PC-9 (cell line): ENCODE results near the gene CARD11. TPM values are rescaled to one million over a fixed set of nuclear protein-coding genes. Genes with fewer than 3 reads are reported as not detected.

Source experiments
- BruUV-seq: library from RNA; stranded (reverse); fragments of 400-500 nt; replicated peaks from 2 replicates; lab custom pipeline; 2021; lab: Mats Ljungman, UMichigan
- CTCF ChIA-PET: fragments of 300-600 bp; sonication (Branson Sonifier 250); formaldehyde crosslinking; loops from one replicate; lab custom pipeline; 2022; ENCODE audit warnings: antibody characterized with exemption; lab: Charles Lee
- POLR2A ChIA-PET: fragments of 300-600 bp; sonication (Branson Sonifier 250); formaldehyde crosslinking; loops from one replicate; lab custom pipeline; 2022; ENCODE audit warnings: antibody characterized with exemption; ENCODE audit not compliant: unreplicated experiment; lab: Charles Lee
- DNase-seq, 2 experiments: peaks; one replicate each; pipeline versions ENCODE4 v3.0.0 to v3.0.0-alpha.2; 2015 to 2022; ENCODE audit warnings: mixed read lengths in 1 of 2
- H2AFZ ChIP-seq: fragments of 200-600 bp; sonication (generic); 2 replicates; pipeline ENCODE4 v1.8.1; 2017; ENCODE audit warnings: antibody characterized with exemption
- H3F3A ChIP-seq: fragments of 200-600 bp; sonication (generic); 2 replicates; pipeline ENCODE4 v1.8.1; 2017; ENCODE audit warnings: antibody characterized with exemption, mild to moderate bottlenecking, low read depth; ENCODE audit not compliant: insufficient read depth
- H3K27ac ChIP-seq: fragments of 200-600 bp; sonication (generic); 2 replicates; pipeline ENCODE4 v1.6.1; 2016; ENCODE audit warnings: mixed run types
- H3K27me3 ChIP-seq: fragments of 200-600 bp; sonication (generic); 2 replicates; pipeline ENCODE4 v1.6.1; 2016; ENCODE audit warnings: low read depth, mixed run types; ENCODE audit not compliant: insufficient read depth
- H3K36me3 ChIP-seq: fragments of 200-600 bp; sonication (generic); 2 replicates; pipeline ENCODE4 v1.6.1; 2016; ENCODE audit warnings: low read depth, mixed run types
- H3K4me1 ChIP-seq: fragments of 200-600 bp; sonication (generic); replicated peaks from 2 replicates; pipeline ENCODE4 v1.6.1; 2016; ENCODE audit warnings: mixed run types; ENCODE audit not compliant: insufficient read depth
- H3K4me2 ChIP-seq: fragments of 200-600 bp; sonication (generic); 2 replicates; pipeline ENCODE4 v1.6.1; 2017; ENCODE audit warnings: mixed run types
- H3K4me3 ChIP-seq: fragments of 200-600 bp; sonication (generic); 2 replicates; pipeline ENCODE4 v1.6.1; 2016; ENCODE audit warnings: mixed run types
- H3K79me2 ChIP-seq: fragments of 200-600 bp; sonication (generic); 2 replicates; pipeline ENCODE4 v1.6.1; 2017; ENCODE audit warnings: low read depth, mixed run types
- H3K9me2 ChIP-seq: fragments of 200-600 bp; sonication (generic); 2 replicates; pipeline ENCODE4 v1.8.1; 2017; ENCODE audit warnings: mild to moderate bottlenecking; ENCODE audit not compliant: insufficient read depth
- H3K9me3 ChIP-seq: fragments of 200-600 bp; sonication (generic); 2 replicates; pipeline ENCODE4 v1.8.1; 2016; ENCODE audit warnings: low read depth; ENCODE audit not compliant: insufficient read depth
- H4K20me1 ChIP-seq: fragments of 200-600 bp; sonication (generic); 2 replicates; pipeline ENCODE4 v1.8.1; 2017; ENCODE audit not compliant: insufficient read depth
- CTCF ChIP-seq: fragments of 200-600 bp; sonication (generic); conservative IDR thresholded peaks from 2 replicates; pipeline ENCODE4 v1.6.1; 2017; ENCODE audit warnings: mixed run types, antibody characterized with exemption, mild to moderate bottlenecking, moderate library complexity
- EZH2 ChIP-seq: fragments of 200-600 bp; sonication (generic); IDR thresholded peaks from 2 replicates; pipeline ENCODE4 v1.8.0; 2017; ENCODE audit warnings: antibody characterized with exemption, low read depth
- intact Hi-C: fragments of 100-400 bp; cut with micrococcal nuclease; formaldehyde crosslinking; loops from one replicate; pipeline ENCODE4 v1.10.0; 2022; ENCODE audit not compliant: unreplicated experiment
- total RNA-seq: library from RNA; stranded (reverse); gene quantifications from 2 replicates; pipeline ENCODE4 v1.2.3, GENCODE V29; 2021

CARD11 gene
- total RNA-seq, 1 experiment from 2014 or later = 62.6 TPM

GRCh38 chr7:2866601-2867000 lies 177.1 kb downstream of the CARD11 start:
- peaks cover 26% of the 10 kb centered on the region for H3F3A ChIP-seq
- H3K4me1 ChIP-seq = peaks cover 28% of the 10 kb centered on the region
- no peak overlapping the region for H3K27ac ChIP-seq
- BruUV-seq = no TSS peak
- CTCF ChIA-PET = no interaction called here
- POLR2A ChIA-PET = interaction anchor here (0.6 kb wide), 1 partner anchor 456 kb away, joined by 3 read pairs; no protein-coding TSS in a partner anchor
- no peaks in the 10 kb centered on the region for H3K9me3 ChIP-seq
- H3K4me3 ChIP-seq = no peak overlapping the region
- no peaks in the 10 kb centered on the region for H3K27me3 ChIP-seq
- H3K9me2 ChIP-seq = no peaks in the 10 kb centered on the region
- no peak overlapping the region for H2AFZ ChIP-seq
- intact Hi-C loops = no loop called here
- H3K36me3 ChIP-seq = no peaks in the 10 kb centered on the region
- H3K79me2 ChIP-seq = no peaks in the 10 kb centered on the region
- TF ChIP-seq EZH2 (no peak), CTCF (no peak)
- no peak for DNase-seq
- H3K4me2 ChIP-seq = no peak overlapping the region
- H4K20me1 ChIP-seq = no peaks in the 10 kb centered on the region

GRCh38 chr7:2864999-2865670 lies 178.5 kb downstream of the CARD11 start:
- CTCF ChIA-PET = interaction anchor here (0.5 to 1.5 kb wide), 4 partner anchors 18 to 333 kb away, joined by 3 to 10 read pairs (median 6); no protein-coding TSS in a partner anchor
- BruUV-seq = no TSS peak

More at GRCh38 chr7:2864999-2865670, 178.5 kb downstream of the CARD11 start:
- Histone ChIP-seq H3K79me2 (no peaks in the 10 kb centered on the region), H3K4me2 (peak overlapping the region; percentile 79), H3K4me3 (peak overlapping the region; percentile 58; the same call in 1 of the 2 replicates), H3F3A (peaks cover 32% of the 10 kb centered on the region), H3K27ac (peak overlapping the region; percentile 97), H4K20me1 (no peaks in the 10 kb centered on the region), H3K4me1 (peaks cover 28% of the 10 kb centered on the region), H3K36me3 (no peaks in the 10 kb centered on the region), H3K9me3 (no peaks in the 10 kb centered on the region), H3K9me2 (no peaks in the 10 kb centered on the region), H2AFZ (no peak overlapping the region), H3K27me3 (no peaks in the 10 kb centered on the region)
- intact Hi-C loops = loop anchor here (2.0 to 5.0 kb wide), 3 partner anchors 133 to 1032 kb away; no protein-coding TSS in a partner anchor
- POLR2A ChIA-PET = interaction anchor here (0.5 to 0.7 kb wide), 2 partner anchors 20 to 438 kb away, joined by 3 to 4 read pairs; no protein-coding TSS in a partner anchor
- TF ChIP-seq EZH2 (no peak), CTCF (peak; percentile 100)
- DNase-seq = peak; percentile 65 to 70
